GM12878 (cell line): Measurements from ENCODE around the gene OR10V1.

ENCODE experiments used
- SP1 ChIP-seq: IDR thresholded peaks from one replicate; pipeline ENCODE4 v1.6.1; 2011; ENCODE audit warnings: low read depth, low read length
- STAT3 ChIP-seq: IDR thresholded peaks from 2 replicates; pipeline ENCODE4 v1.6.1; 2011; ENCODE audit warnings: low read depth, low read length, improper control_type of control experiment
- TF ChIP-seq, protein P1 (sequence below), 3 experiments: IDR thresholded peaks in 2 of 3; conservative IDR thresholded peaks in 1 of 3; 2 replicates each; pipeline ENCODE4 v1.5.1; 2011; ENCODE audit warnings: low read depth in 3 of 3, low read length in 3 of 3, mild to moderate bottlenecking in 3 of 3, control low read depth in 2 of 3, moderate library complexity in 2 of 3, inconsistent platforms in 1 of 3, mixed read lengths in 1 of 3; ENCODE audit not compliant: control insufficient read depth in 2 of 3, insufficient read depth in 1 of 3; ENCODE audit errors: extremely low read depth in 1 of 3

- TF ChIP-seq SP1 = no peak
- TF ChIP-seq, protein P1, sequence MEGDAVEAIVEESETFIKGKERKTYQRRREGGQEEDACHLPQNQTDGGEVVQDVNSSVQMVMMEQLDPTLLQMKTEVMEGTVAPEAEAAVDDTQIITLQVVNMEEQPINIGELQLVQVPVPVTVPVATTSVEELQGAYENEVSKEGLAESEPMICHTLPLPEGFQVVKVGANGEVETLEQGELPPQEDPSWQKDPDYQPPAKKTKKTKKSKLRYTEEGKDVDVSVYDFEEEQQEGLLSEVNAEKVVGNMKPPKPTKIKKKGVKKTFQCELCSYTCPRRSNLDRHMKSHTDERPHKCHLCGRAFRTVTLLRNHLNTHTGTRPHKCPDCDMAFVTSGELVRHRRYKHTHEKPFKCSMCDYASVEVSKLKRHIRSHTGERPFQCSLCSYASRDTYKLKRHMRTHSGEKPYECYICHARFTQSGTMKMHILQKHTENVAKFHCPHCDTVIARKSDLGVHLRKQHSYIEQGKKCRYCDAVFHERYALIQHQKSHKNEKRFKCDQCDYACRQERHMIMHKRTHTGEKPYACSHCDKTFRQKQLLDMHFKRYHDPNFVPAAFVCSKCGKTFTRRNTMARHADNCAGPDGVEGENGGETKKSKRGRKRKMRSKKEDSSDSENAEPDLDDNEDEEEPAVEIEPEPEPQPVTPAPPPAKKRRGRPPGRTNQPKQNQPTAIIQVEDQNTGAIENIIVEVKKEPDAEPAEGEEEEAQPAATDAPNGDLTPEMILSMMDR (IDR thresholded peaks at IDR 0.05 in 2 of 3, conservative IDR thresholded peaks at IDR 0.05 in 1 of 3; ENCODE audit: control insufficient read depth in 2 of 3, extremely low read depth in 1 of 3, insufficient read depth in 1 of 3, low read depth in 3 of 3, low read length in 3 of 3) = no peak
- TF ChIP-seq STAT3 = no peak
These were observed 46.3 kb upstream of the OR10V1 start for GRCh38 chr11:59759900-59760299.
